Measurements from ENCODE around the gene HOGA1. TPM values are rescaled to one million over a fixed set of nuclear protein-coding genes. Genes with fewer than 3 reads are reported as not detected.

The HOGA1 gene
- total RNA-seq, 1 experiment from 2014 or later = 0.15 TPM

DNA sequence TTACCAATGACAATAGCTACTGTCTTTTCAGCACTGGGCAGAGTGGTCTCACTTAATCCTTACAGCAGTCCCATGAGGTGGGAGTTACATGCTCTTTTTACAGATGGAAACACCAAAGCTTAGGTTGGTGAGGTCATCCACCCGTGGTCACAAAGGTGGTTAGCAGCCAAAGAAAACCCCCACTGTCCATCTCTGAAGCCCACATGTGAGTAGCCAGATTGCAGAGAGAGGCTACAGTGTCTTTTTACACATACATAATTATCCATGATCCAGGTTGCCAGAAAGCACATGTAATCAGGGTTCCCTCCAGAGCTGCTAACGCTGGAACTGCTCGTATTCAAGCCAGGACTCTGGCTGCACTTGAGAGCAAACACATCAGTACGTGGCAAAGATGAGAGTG is 36.2 kb upstream of the HOGA1 start:
- CTCF ChIA-PET = interaction anchor here (10.3 kb wide), 1 partner anchor 13 kb away, joined by 177 read pairs; no protein-coding TSS in a partner anchor
- Mint-ChIP-seq H3K9me3 (no peaks in the 10 kb centered on the region), H3K27ac (peak overlapping the region; percentile 79; the same call in 1 of the 2 replicates), H3K27me3 (ENCODE audit: low read depth) (no peaks in the 10 kb centered on the region), H3K4me3 (no peak overlapping the region), H3K4me1 (peaks cover 33% of the 10 kb centered on the region), H3K36me3 (no peaks in the 10 kb centered on the region)
- TF ChIP-seq SMAD4 (CRISPR knock-in tag; IDR thresholded peaks at IDR 0.05) (no peak), CREB1 (CRISPR knock-in tag; IDR thresholded peaks at IDR 0.05) (no peak), CREM (CRISPR knock-in tag; IDR thresholded peaks at IDR 0.05) (no peak), IRF2 (CRISPR knock-in tag; IDR thresholded peaks at IDR 0.05; ENCODE audit: borderline replicate concordance, low read depth) (no peak), ELF4 (CRISPR knock-in tag; IDR thresholded peaks at IDR 0.05; ENCODE audit: low read depth) (no peak), NR3C1 (CRISPR knock-in tag; conservative IDR thresholded peaks at IDR 0.05; ENCODE audit: low read depth) (no peak)
- TF ChIP-seq, protein P1, sequence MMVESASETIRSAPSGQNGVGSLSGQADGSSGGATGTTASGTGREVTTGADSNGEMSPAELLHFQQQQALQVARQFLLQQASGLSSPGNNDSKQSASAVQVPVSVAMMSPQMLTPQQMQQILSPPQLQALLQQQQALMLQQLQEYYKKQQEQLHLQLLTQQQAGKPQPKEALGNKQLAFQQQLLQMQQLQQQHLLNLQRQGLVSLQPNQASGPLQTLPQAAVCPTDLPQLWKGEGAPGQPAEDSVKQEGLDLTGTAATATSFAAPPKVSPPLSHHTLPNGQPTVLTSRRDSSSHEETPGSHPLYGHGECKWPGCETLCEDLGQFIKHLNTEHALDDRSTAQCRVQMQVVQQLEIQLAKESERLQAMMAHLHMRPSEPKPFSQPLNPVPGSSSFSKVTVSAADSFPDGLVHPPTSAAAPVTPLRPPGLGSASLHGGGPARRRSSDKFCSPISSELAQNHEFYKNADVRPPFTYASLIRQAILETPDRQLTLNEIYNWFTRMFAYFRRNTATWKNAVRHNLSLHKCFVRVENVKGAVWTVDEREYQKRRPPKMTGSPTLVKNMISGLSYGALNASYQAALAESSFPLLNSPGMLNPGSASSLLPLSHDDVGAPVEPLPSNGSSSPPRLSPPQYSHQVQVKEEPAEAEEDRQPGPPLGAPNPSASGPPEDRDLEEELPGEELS (CRISPR knock-in tag; IDR thresholded peaks at IDR 0.05) = no peak
- TF ChIP-seq, protein P2, sequence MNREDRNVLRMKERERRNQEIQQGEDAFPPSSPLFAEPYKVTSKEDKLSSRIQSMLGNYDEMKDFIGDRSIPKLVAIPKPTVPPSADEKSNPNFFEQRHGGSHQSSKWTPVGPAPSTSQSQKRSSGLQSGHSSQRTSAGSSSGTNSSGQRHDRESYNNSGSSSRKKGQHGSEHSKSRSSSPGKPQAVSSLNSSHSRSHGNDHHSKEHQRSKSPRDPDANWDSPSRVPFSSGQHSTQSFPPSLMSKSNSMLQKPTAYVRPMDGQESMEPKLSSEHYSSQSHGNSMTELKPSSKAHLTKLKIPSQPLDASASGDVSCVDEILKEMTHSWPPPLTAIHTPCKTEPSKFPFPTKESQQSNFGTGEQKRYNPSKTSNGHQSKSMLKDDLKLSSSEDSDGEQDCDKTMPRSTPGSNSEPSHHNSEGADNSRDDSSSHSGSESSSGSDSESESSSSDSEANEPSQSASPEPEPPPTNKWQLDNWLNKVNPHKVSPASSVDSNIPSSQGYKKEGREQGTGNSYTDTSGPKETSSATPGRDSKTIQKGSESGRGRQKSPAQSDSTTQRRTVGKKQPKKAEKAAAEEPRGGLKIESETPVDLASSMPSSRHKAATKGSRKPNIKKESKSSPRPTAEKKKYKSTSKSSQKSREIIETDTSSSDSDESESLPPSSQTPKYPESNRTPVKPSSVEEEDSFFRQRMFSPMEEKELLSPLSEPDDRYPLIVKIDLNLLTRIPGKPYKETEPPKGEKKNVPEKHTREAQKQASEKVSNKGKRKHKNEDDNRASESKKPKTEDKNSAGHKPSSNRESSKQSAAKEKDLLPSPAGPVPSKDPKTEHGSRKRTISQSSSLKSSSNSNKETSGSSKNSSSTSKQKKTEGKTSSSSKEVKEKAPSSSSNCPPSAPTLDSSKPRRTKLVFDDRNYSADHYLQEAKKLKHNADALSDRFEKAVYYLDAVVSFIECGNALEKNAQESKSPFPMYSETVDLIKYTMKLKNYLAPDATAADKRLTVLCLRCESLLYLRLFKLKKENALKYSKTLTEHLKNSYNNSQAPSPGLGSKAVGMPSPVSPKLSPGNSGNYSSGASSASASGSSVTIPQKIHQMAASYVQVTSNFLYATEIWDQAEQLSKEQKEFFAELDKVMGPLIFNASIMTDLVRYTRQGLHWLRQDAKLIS (CRISPR knock-in tag; IDR thresholded peaks at IDR 0.05; ENCODE audit: borderline replicate concordance) = no peak
- DNase-seq (ENCODE audit: low spot score) = no peak
- ATAC-seq = no peak
- POLR2A ChIA-PET = no interaction called here

DNA sequence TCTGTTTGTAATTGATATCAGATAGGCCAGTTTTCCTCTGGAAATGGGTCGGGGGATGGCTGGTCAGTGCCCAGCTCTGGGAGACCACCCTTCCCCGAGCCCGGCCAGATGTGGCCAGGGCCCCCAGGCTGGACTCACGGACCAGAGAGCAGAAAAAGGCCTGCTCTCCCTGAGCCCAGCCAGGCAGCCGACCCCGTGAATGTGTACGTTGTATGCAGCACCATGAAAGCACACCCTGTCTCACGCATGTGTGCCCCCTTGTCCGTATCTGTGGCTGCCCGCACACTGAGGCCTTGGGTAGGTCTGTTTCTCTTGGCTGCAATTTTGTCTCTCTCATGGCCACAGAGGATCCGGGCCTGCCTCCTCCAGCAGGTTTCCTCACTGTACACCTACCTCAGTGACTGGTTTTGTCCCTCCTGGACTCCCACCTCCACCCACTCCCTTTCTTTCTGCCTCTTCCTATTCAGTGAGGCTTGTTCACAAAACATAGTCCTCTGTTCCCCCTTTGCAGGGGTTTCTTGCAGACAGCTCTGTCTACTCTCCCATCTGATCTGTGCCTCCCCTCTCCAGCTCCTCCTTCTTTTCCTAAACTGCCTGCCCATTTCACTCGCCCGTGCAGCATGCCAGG is 35.2 kb upstream of the HOGA1 start:
- ATAC-seq (no peak), DNase-seq (ENCODE audit: low spot score) (no peak)
- ChIA-PET CTCF (interaction anchor here (1.1 to 10.3 kb wide), 7 partner anchors 9 to 184 kb away, joined by 3 to 177 read pairs (median 12); partner anchors contain the start of gene ANKRD2), POLR2A (no interaction called here)
- TF ChIP-seq, protein P3, sequence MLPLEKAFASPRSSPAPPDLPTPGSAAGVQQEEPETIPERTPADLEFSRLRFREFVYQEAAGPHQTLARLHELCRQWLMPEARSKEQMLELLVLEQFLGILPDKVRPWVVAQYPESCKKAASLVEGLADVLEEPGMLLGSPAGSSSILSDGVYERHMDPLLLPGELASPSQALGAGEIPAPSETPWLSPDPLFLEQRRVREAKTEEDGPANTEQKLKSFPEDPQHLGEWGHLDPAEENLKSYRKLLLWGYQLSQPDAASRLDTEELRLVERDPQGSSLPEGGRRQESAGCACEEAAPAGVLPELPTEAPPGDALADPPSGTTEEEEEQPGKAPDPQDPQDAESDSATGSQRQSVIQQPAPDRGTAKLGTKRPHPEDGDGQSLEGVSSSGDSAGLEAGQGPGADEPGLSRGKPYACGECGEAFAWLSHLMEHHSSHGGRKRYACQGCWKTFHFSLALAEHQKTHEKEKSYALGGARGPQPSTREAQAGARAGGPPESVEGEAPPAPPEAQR (CRISPR knock-in tag; IDR thresholded peaks at IDR 0.05) = no peak
- TF ChIP-seq NFE2L1 (CRISPR knock-in tag; IDR thresholded peaks at IDR 0.05) (no peak), FOXK1 (CRISPR knock-in tag; IDR thresholded peaks at IDR 0.05) (no peak), CBFB (CRISPR knock-in tag; IDR thresholded peaks at IDR 0.05; ENCODE audit: low read depth) (no peak), ZNF138 (CRISPR knock-in tag; conservative IDR thresholded peaks at IDR 0.05) (no peak), GABPB1 (CRISPR knock-in tag; IDR thresholded peaks at IDR 0.05) (no peak)
- TF ChIP-seq, protein P4, sequence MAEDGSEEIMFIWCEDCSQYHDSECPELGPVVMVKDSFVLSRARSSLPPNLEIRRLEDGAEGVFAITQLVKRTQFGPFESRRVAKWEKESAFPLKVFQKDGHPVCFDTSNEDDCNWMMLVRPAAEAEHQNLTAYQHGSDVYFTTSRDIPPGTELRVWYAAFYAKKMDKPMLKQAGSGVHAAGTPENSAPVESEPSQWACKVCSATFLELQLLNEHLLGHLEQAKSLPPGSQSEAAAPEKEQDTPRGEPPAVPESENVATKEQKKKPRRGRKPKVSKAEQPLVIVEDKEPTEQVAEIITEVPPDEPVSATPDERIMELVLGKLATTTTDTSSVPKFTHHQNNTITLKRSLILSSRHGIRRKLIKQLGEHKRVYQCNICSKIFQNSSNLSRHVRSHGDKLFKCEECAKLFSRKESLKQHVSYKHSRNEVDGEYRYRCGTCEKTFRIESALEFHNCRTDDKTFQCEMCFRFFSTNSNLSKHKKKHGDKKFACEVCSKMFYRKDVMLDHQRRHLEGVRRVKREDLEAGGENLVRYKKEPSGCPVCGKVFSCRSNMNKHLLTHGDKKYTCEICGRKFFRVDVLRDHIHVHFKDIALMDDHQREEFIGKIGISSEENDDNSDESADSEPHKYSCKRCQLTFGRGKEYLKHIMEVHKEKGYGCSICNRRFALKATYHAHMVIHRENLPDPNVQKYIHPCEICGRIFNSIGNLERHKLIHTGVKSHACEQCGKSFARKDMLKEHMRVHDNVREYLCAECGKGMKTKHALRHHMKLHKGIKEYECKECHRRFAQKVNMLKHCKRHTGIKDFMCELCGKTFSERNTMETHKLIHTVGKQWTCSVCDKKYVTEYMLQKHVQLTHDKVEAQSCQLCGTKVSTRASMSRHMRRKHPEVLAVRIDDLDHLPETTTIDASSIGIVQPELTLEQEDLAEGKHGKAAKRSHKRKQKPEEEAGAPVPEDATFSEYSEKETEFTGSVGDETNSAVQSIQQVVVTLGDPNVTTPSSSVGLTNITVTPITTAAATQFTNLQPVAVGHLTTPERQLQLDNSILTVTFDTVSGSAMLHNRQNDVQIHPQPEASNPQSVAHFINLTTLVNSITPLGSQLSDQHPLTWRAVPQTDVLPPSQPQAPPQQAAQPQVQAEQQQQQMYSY (CRISPR knock-in tag; IDR thresholded peaks at IDR 0.05) = no peak
- H3K36me3 Mint-ChIP-seq = no peaks in the 10 kb centered on the region
- H3K4me1 Mint-ChIP-seq = peaks cover 33% of the 10 kb centered on the region
- H3K9me3 Mint-ChIP-seq = no peaks in the 10 kb centered on the region
- peak overlapping the region; percentile 87 for H3K27ac Mint-ChIP-seq
- H3K27me3 Mint-ChIP-seq (ENCODE audit: low read depth) = no peaks in the 10 kb centered on the region
- H3K4me3 Mint-ChIP-seq = no peak overlapping the region
